Erythroblast (primary cell): ENCODE measurements around the gene TMBIM4.
A peak's percentile ranks its signal among the peaks of the same experiment; 100 is the strongest.

Source experiments
- DNase-seq, 2 experiments: peaks; one replicate each; lab custom pipeline; 2025; lab: John Stamatoyannopoulos, UW
- GATA1 ChIP-seq: IDR thresholded peaks from 2 replicates; pipeline ENCODE4 v1.6.1; 2011; ENCODE audit warnings: low read depth, mild to moderate bottlenecking, control low read depth, low read length, moderate library complexity
- POLR2A ChIP-seq: IDR thresholded peaks from 2 replicates; pipeline ENCODE4 v1.6.1; 2011; ENCODE audit warnings: mild to moderate bottlenecking, low read length

TMBIM4 gene

GRCh38 chr12:66140731-66141130 lies 29.1 kb downstream of the TMBIM4 start:
- peak; percentile 34 to 35 for DNase-seq
- no peak for TF ChIP-seq POLR2A
- no peak for TF ChIP-seq GATA1

- TF ChIP-seq GATA1, result no peak
- no peak for TF ChIP-seq POLR2A
- no peak for DNase-seq
Observed at GRCh38 chr12:66139328-66139727, 30.5 kb downstream of the TMBIM4 start.

- no peak for DNase-seq
- TF ChIP-seq POLR2A, result no peak
- TF ChIP-seq GATA1, result no peak
Observed at GRCh38 chr12:66137937-66138336, 31.9 kb downstream of the TMBIM4 start.

GRCh38 chr12:66132408-66132807 lies 37.4 kb downstream of the TMBIM4 start:
- TF ChIP-seq POLR2A, result no peak
- no peak for TF ChIP-seq GATA1
- DNase-seq, result no peak

- peak in 1 of 2 experiments; percentile 41 for DNase-seq
- TF ChIP-seq GATA1 (no peak), POLR2A (no peak)
Observed at GRCh38 chr12:66131067-66131688, 38.6 kb downstream of the TMBIM4 start.

GRCh38 chr12:66130267-66131066 lies 39.3 kb downstream of the TMBIM4 start, which contains the start of gene LLPH:
Gene LLPH (minus strand): TSS chr12:66130750. CDS start chr12:66129106, 1,644 bp downstream.
- peak; percentile 93 for DNase-seq
- TF ChIP-seq POLR2A, result peak; percentile 94
- TF ChIP-seq GATA1, result no peak

- no peak for TF ChIP-seq GATA1
- peak in 1 of 2 experiments; percentile 50 for DNase-seq
Observed at GRCh38 chr12:66129934-66130266, 39.9 kb downstream of the TMBIM4 start.

- no peak for TF ChIP-seq POLR2A
- no peak for TF ChIP-seq GATA1
- peak; percentile 35 to 46 for DNase-seq
Observed at GRCh38 chr12:66127650-66128049, 42.1 kb downstream of the TMBIM4 start.

- TF ChIP-seq GATA1 (no peak), POLR2A (no peak)
- no peak for DNase-seq
Observed at GRCh38 chr12:66120477-66120876, 49.3 kb downstream of the TMBIM4 start.

GRCh38 chr12:66119870-66120241 lies 49.9 kb downstream of the TMBIM4 start:
- no peak for DNase-seq
- TF ChIP-seq GATA1, result no peak
- TF ChIP-seq POLR2A, result no peak

GRCh38 chr12:66119229-66119869 lies 50.4 kb downstream of the TMBIM4 start:
- DNase-seq, result no peak

GRCh38 chr12:66118240-66118891 lies 51.4 kb downstream of the TMBIM4 start:
- DNase-seq, result no peak
- TF ChIP-seq POLR2A, result no peak

More at GRCh38 chr12:66119229-66119869, 50.4 kb downstream of the TMBIM4 start:
- TF ChIP-seq GATA1 (no peak), POLR2A (no peak)

- no peak for DNase-seq
- no peak for TF ChIP-seq POLR2A
- no peak for TF ChIP-seq GATA1
Observed at GRCh38 chr12:66117242-66117641, 52.6 kb downstream of the TMBIM4 start.

GRCh38 chr12:66115071-66115600 lies 54.7 kb downstream of the TMBIM4 start:
- no peak for DNase-seq
- no peak for TF ChIP-seq GATA1
- TF ChIP-seq POLR2A, result no peak
